HG03442 (cell line): ENCODE measurements around the gene MACROD2.

ENCODE experiments used
- ATAC-seq: cut with Tn5 transposase; IDR thresholded peaks from one replicate; pipeline ENCODE4 v1.9.1; 2021; ENCODE audit warnings: mild to moderate bottlenecking, moderate library complexity; ENCODE audit not compliant: unreplicated experiment

The MACROD2 gene

GRCh38 chr20:16042731-16043130 lies 2047.4 kb downstream of the MACROD2 start:
- no peak for ATAC-seq

GRCh38 chr20:16043931-16044330 lies 2048.6 kb downstream of the MACROD2 start:
- ATAC-seq, result no peak

- no peak for ATAC-seq
These were observed 2053.6 kb downstream of the MACROD2 start for GRCh38 chr20:16048876-16049275.

GRCh38 chr20:16049529-16050093 lies 2054.3 kb downstream of the MACROD2 start:
- no peak for ATAC-seq

GRCh38 chr20:16050366-16050765 lies 2055.1 kb downstream of the MACROD2 start:
- no peak for ATAC-seq

GRCh38 chr20:16051968-16052367 lies 2056.7 kb downstream of the MACROD2 start:
- no peak for ATAC-seq

- ATAC-seq, result no peak
These were observed 2057.1 kb downstream of the MACROD2 start for GRCh38 chr20:16052456-16052855.

- no peak for ATAC-seq
These were observed 2059.7 kb downstream of the MACROD2 start for GRCh38 chr20:16054985-16055384.

- ATAC-seq, result no peak
These were observed 2062.3 kb downstream of the MACROD2 start for GRCh38 chr20:16057651-16058050.

GRCh38 chr20:16058268-16058667 lies 2063.0 kb downstream of the MACROD2 start:
- no peak for ATAC-seq

GRCh38 chr20:16059841-16060240 lies 2064.5 kb downstream of the MACROD2 start:
- ATAC-seq, result no peak

- ATAC-seq, result no peak
These were observed 2066.0 kb downstream of the MACROD2 start for GRCh38 chr20:16061351-16061750.

GRCh38 chr20:16062661-16063581 lies 2067.6 kb downstream of the MACROD2 start:
- ATAC-seq, result no peak

- ATAC-seq, result no peak
These were observed 2068.6 kb downstream of the MACROD2 start for GRCh38 chr20:16063881-16064280.

GRCh38 chr20:16064989-16065707 lies 2069.8 kb downstream of the MACROD2 start:
- no peak for ATAC-seq

GRCh38 chr20:16066571-16066970 lies 2071.3 kb downstream of the MACROD2 start:
- ATAC-seq, result no peak

GRCh38 chr20:16069389-16070010 lies 2074.2 kb downstream of the MACROD2 start:
- peak; percentile 83 for ATAC-seq

GRCh38 chr20:16072220-16072619 lies 2076.9 kb downstream of the MACROD2 start:
- no peak for ATAC-seq

GRCh38 chr20:16078172-16078898 lies 2083.0 kb downstream of the MACROD2 start:
- no peak for ATAC-seq

GRCh38 chr20:16081421-16081820 lies 2086.1 kb downstream of the MACROD2 start:
- ATAC-seq, result no peak
